GM12878 (cell line): ENCODE data around the gene AMHR2. TPM values are rescaled to one million over a fixed set of nuclear protein-coding genes. Genes with fewer than 3 reads are reported as not detected.

Source experiments
- ATAC-seq: fragments of 200-7000 bp; cut with Tn5 transposase; 3 replicates; pipeline ENCODE4 v1.9.1; 2020; ENCODE audit warnings: mild to moderate bottlenecking, moderate library complexity
- BruUV-seq: library from RNA; stranded (reverse); fragments of 400-500 nt; replicated peaks from 2 replicates; lab custom pipeline; 2021; lab: Mats Ljungman, UMichigan
- CTCF ChIA-PET: fragments of 300-600 bp; sonication (Branson Sonifier 250); formaldehyde crosslinking; extraction: SDS; loops from one replicate; lab custom pipeline; 2021; ENCODE audit warnings: inconsistent platforms; lab: Yijun Ruan, JAX
- POLR2A ChIA-PET: fragments of 350-600 bp; formaldehyde crosslinking; extraction: SDS; loops from one replicate; lab custom pipeline; 2021; ENCODE audit warnings: inconsistent platforms; lab: Charles Lee
- RAD21 ChIA-PET: fragments of 300-600 bp; sonication (Branson Sonifier 250); formaldehyde crosslinking; loops from one replicate; lab custom pipeline; 2023; ENCODE audit warnings: antibody characterized with exemption; ENCODE audit not compliant: unreplicated experiment; lab: Charles Lee
- SMC1A ChIA-PET: fragments of 300-600 bp; sonication (Branson Sonifier 250); formaldehyde crosslinking; loops from one replicate; lab custom pipeline; 2023; ENCODE audit not compliant: unreplicated experiment, uncharacterized antibody; lab: Charles Lee
- DNase-seq: peaks from one replicate; pipeline ENCODE4 v3.0.0-alpha.2; 2011; ENCODE audit warnings: low read depth, low spot score
- FAIRE-seq: peaks from 3 replicates; lab custom pipeline; 2011; peaks lifted over from hg19 to GRCh38; lab: Jason Lieb, UNC
- H2AFZ ChIP-seq: 2 replicates; pipeline ENCODE4 v1.6.0; 2011; ENCODE audit warnings: low read depth, low read length, control low read depth; ENCODE audit not compliant: control insufficient read depth
- H3K27ac ChIP-seq: 2 replicates; pipeline ENCODE4 v1.5.1; 2011; ENCODE audit warnings: control low read depth; ENCODE audit not compliant: control insufficient read depth, insufficient read depth
- H3K27me3 ChIP-seq, 2 experiments: replicated peaks in 1 of 2; 2 replicates each; pipeline versions ENCODE4 v1.6.0 to v1.6.1; 2011; ENCODE audit warnings: low read length in 1 of 2; ENCODE audit not compliant: control insufficient read depth in 2 of 2, insufficient read depth in 2 of 2
- H3K36me3 ChIP-seq, 2 experiments: 2 replicates each; pipeline ENCODE4 v1.5.1; 2011; ENCODE audit warnings: low read length in 1 of 2; ENCODE audit not compliant: control insufficient read depth in 2 of 2, insufficient read depth in 2 of 2
- H3K4me1 ChIP-seq: 2 replicates; pipeline ENCODE4 v1.6.1; 2011; ENCODE audit warnings: mild to moderate bottlenecking, low read length, moderate library complexity, mixed read lengths; ENCODE audit not compliant: control insufficient read depth, insufficient read depth
- H3K4me2 ChIP-seq: 2 replicates; pipeline ENCODE4 v1.6.0; 2011; ENCODE audit warnings: control low read depth; ENCODE audit not compliant: control insufficient read depth, insufficient read depth
- H3K4me3 ChIP-seq: fragments of 200-600 bp; sonication (generic); 2 replicates; pipeline ENCODE4 v1.5.1; 2016
- H3K79me2 ChIP-seq: 2 replicates; pipeline ENCODE4 v1.6.0; 2011; ENCODE audit warnings: low read length; ENCODE audit not compliant: control insufficient read depth, insufficient read depth
- H3K9ac ChIP-seq: 2 replicates; pipeline ENCODE4 v1.8.0; 2011; ENCODE audit warnings: low read length, control low read depth, mixed read lengths; ENCODE audit not compliant: control insufficient read depth, insufficient read depth
- H3K9me3 ChIP-seq: replicated peaks from 3 replicates; pipeline ENCODE4 v1.5.1; 2011; ENCODE audit warnings: mild to moderate bottlenecking, low read length; ENCODE audit not compliant: control insufficient read depth, insufficient read depth
- H4K20me1 ChIP-seq: 2 replicates; pipeline ENCODE4 v1.6.0; 2011; ENCODE audit not compliant: control insufficient read depth, insufficient read depth
- E2F8 ChIP-seq: fragments of 450-650 bp; IDR thresholded peaks from 2 replicates; pipeline ENCODE4 v1.6.1; 2018; ENCODE audit warnings: mild to moderate bottlenecking, low read depth, moderate library complexity; ENCODE audit not compliant: partially characterized antibody
- EP300 ChIP-seq, 2 experiments: fragments of 150-350 bp in 1 of 2; IDR thresholded peaks; 2 replicates each; pipeline ENCODE4 v1.6.1; 2011 to 2012; ENCODE audit warnings: low read depth in 2 of 2, low read length in 2 of 2, borderline replicate concordance in 1 of 2, improper control_type of control experiment in 1 of 2, inconsistent platforms in 1 of 2; ENCODE audit not compliant: control insufficient read depth in 1 of 2
- GABPA ChIP-seq: IDR thresholded peaks from 2 replicates; pipeline ENCODE4 v1.6.1; 2014; ENCODE audit warnings: antibody characterized with exemption, low read depth, mild to moderate bottlenecking, inconsistent platforms
- IRF4 ChIP-seq: IDR thresholded peaks from 2 replicates; pipeline ENCODE4 v1.6.1; 2011; ENCODE audit warnings: low read depth, low read length
- LARP7 ChIP-seq: fragments of 450-650 bp; IDR thresholded peaks from 2 replicates; pipeline ENCODE4 v1.6.1; 2017; ENCODE audit warnings: mild to moderate bottlenecking
- MLLT1 ChIP-seq: fragments of 450-650 bp; IDR thresholded peaks from 2 replicates; pipeline ENCODE4 v1.6.1; 2016; ENCODE audit warnings: mild to moderate bottlenecking
- MTA3 ChIP-seq: IDR thresholded peaks from 2 replicates; pipeline ENCODE4 v1.6.1; 2012; ENCODE audit warnings: low read length, inconsistent platforms, borderline replicate concordance
- POU2F2 ChIP-seq: IDR thresholded peaks from 3 replicates; pipeline ENCODE4 v1.6.1; 2011; ENCODE audit warnings: low read depth, mild to moderate bottlenecking, low read length, borderline replicate concordance
- RB1 ChIP-seq: fragments of 450-650 bp; formaldehyde crosslinking; IDR thresholded peaks from 2 replicates; pipeline ENCODE4 v1.6.1; 2017; ENCODE audit warnings: mild to moderate bottlenecking, borderline replicate concordance
- RELA ChIP-seq: fragments of 450-650 bp; IDR thresholded peaks from 2 replicates; pipeline ENCODE4 v1.8.0; 2014; ENCODE audit warnings: borderline replicate concordance; ENCODE audit not compliant: partially characterized antibody
- SP1 ChIP-seq: IDR thresholded peaks from one replicate; pipeline ENCODE4 v1.6.1; 2011; ENCODE audit warnings: low read depth, low read length
- TCF12 ChIP-seq: IDR thresholded peaks from 2 replicates; pipeline ENCODE4 v1.6.1; 2011; ENCODE audit warnings: low read depth, mild to moderate bottlenecking, low read length
- ZNF622 ChIP-seq: fragments of 450-650 bp; IDR thresholded peaks from 2 replicates; pipeline ENCODE4 v1.6.1; 2017; ENCODE audit warnings: mild to moderate bottlenecking, inconsistent platforms
- WGBS: methylation state at CpG from one replicate; pipeline ENCODE4 v1.1.6; 2016; ENCODE audit warnings: low lambda C conversion rate; ENCODE audit not compliant: insufficient replicate concordance, insufficient coverage; ENCODE audit errors: missing lambda C conversion rate; 5-methylcytosine and 5-hydroxymethylcytosine counted together
- in situ Hi-C: fragments of 300-500 bp; cut with MboI; formaldehyde crosslinking; loops from 9 replicates; pipeline ENCODE4 v1.14.3; 2018; ENCODE audit warnings: mixed read lengths
- intact Hi-C: fragments of 100-400 bp; cut with micrococcal nuclease; formaldehyde crosslinking; loops from one replicate; pipeline ENCODE4 v1.14.2; 2022; ENCODE audit not compliant: unreplicated experiment
- polyA plus RNA-seq, 11 experiments: library from polyadenylated mRNA; depleted of rRNA in 4 of 11; unstranded in 6 of 11; stranded (reverse) in 5 of 11; fragments of >200 nt; fragmentation: Nextera tagmentation in 4 of 11; fragmentation: Illumina TruSeq in 1 of 11; extraction: Ambion mirVana in 4 of 11; extraction: Trizol in 1 of 11; gene quantifications; 1 replicate in 1 of 11; 2 replicates in 10 of 11; pipeline versions ENCODE4 v1.2.1 to v1.2.3, GENCODE V29; 2011 to 2016; ENCODE audit warnings: inconsistent platforms in 2 of 11, missing spikeins in 2 of 11, low read depth in 1 of 11
- total RNA-seq, 4 experiments: library from RNA; depleted of rRNA in 3 of 4; stranded (reverse); fragments of >200 nt in 3 of 4; fragmentation: Illumina TruSeq in 1 of 4; extraction: Trizol in 1 of 4; gene quantifications; 2 replicates each; pipeline versions ENCODE4 v1.2.1 to v1.2.3, GENCODE V29; 2013 to 2021
- TF ChIP-seq, protein P1 (sequence below): fragments of 450-650 bp; IDR thresholded peaks from 2 replicates; pipeline ENCODE4 v1.6.1; 2016; ENCODE audit warnings: mild to moderate bottlenecking, moderate library complexity, borderline replicate concordance

AMHR2 gene
- total and polyA plus RNA-seq, 10 of the 15 experiments (the other 5 are each of a cell fraction or from before 2014, with no cell fraction given) = 0.06 TPM; not detected in 9

DNA sequence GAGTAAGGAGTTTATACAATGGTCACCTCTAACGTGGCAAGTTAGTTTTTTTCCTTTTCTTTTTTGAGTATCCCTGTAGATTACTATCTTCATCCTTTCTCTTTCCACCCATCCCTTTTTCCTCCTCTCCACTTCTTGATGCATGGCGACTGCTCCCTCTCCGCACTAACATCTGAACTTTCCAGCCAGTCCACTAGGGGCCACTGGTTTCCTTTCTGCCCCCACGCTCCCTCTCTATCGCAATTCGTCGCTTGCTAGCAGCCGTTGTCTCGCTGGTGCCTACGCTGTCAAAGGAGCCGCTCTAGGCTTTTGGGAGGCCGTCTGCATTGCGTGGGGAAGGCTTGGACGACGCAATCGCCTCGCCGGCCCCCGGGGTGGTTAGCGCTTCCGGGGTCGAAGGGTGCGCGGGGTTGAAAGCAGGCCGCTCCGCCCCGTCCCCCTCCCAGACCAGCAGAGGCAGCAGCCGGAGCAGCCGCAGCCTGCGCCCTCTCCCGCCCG is 28.1 kb downstream of the AMHR2 start, which contains the start of gene PCBP2:
Gene PCBP2 (plus strand): TSS at position 442 of the 498 bp plus-strand sequence. CDS start 2,699 bp downstream, outside the sequence.
- FAIRE-seq = peak; percentile 96
- intact Hi-C loops (loop anchor here (2.0 to 5.0 kb wide), 2 partner anchors 51 to 71 kb away; partner anchors contain the start of genes SP1 and TARBP2), in situ Hi-C loops (no loop called here)
- WGBS = under 1% methylated on average over 30 of the region's 32 CpGs
- ChIA-PET POLR2A (interaction anchor here (1.4 kb wide), 1 partner anchor 73 kb away, joined by 10 read pairs; the partner anchor contains the start of gene SP1), RAD21 (interaction anchor here (1.0 kb wide), 1 partner anchor 49 kb away, joined by 4 read pairs; the partner anchor contains the start of gene TARBP2), SMC1A (interaction anchor here (1.8 kb wide), 1 partner anchor 19 kb away, joined by 5 read pairs; no protein-coding TSS in a partner anchor), CTCF (interaction anchor here (0.6 to 2.2 kb wide), 7 partner anchors 14 to 131 kb away, joined by 3 to 7 read pairs (median 4); partner anchors contain the start of genes MAP3K12 and TARBP2)
- Histone ChIP-seq H3K4me3 (peak within 1 kb of the TSS; percentile 97), H3K79me2 (peaks cover 43% of the 10 kb centered on the region), H3K9ac (peak within 1 kb of the TSS; percentile 96), H4K20me1 (peaks cover 9% of the 10 kb centered on the region), H3K4me1 (peaks cover 5% of the 10 kb centered on the region), H2AFZ (peak within 1 kb of the TSS; percentile 86), H3K27me3 (no peaks in the 10 kb centered on the region), H3K4me2 (peak within 1 kb of the TSS; percentile 83), H3K36me3 (peaks cover 4 to 25% of the 10 kb centered on the region in 2 experiments), H3K27ac (peak within 1 kb of the TSS; percentile 92), H3K9me3 (no peaks in the 10 kb centered on the region)
- ATAC-seq = peak; percentile 97
- BruUV-seq = no TSS peak
- peak; percentile 96 for DNase-seq
- TF ChIP-seq RELA (peak; percentile 78), E2F8 (peak; percentile 86), SP1 (peak; percentile 33), GABPA (peak; percentile 91), LARP7 (no peak), TCF12 (peak; percentile 41; the same call in 1 of the 2 replicates), ZNF622 (no peak), MTA3 (no peak), MLLT1 (peak; percentile 78), EP300 (IDR thresholded peaks at IDR 0.05; ENCODE audit: borderline replicate concordance in 1 of 2, control insufficient read depth in 1 of 2, low read depth in 2 of 2, low read length in 2 of 2) (peak in 1 of 2 experiments; percentile 21; a peak in 1 of 4 replicates), RB1 (peak; percentile 85; the same call in 1 of the 2 replicates), POU2F2 (peak; percentile 73; the same call in 1 of the 3 replicates), IRF4 (peak; percentile 52; the same call in 1 of the 2 replicates)
- TF ChIP-seq, protein P1, sequence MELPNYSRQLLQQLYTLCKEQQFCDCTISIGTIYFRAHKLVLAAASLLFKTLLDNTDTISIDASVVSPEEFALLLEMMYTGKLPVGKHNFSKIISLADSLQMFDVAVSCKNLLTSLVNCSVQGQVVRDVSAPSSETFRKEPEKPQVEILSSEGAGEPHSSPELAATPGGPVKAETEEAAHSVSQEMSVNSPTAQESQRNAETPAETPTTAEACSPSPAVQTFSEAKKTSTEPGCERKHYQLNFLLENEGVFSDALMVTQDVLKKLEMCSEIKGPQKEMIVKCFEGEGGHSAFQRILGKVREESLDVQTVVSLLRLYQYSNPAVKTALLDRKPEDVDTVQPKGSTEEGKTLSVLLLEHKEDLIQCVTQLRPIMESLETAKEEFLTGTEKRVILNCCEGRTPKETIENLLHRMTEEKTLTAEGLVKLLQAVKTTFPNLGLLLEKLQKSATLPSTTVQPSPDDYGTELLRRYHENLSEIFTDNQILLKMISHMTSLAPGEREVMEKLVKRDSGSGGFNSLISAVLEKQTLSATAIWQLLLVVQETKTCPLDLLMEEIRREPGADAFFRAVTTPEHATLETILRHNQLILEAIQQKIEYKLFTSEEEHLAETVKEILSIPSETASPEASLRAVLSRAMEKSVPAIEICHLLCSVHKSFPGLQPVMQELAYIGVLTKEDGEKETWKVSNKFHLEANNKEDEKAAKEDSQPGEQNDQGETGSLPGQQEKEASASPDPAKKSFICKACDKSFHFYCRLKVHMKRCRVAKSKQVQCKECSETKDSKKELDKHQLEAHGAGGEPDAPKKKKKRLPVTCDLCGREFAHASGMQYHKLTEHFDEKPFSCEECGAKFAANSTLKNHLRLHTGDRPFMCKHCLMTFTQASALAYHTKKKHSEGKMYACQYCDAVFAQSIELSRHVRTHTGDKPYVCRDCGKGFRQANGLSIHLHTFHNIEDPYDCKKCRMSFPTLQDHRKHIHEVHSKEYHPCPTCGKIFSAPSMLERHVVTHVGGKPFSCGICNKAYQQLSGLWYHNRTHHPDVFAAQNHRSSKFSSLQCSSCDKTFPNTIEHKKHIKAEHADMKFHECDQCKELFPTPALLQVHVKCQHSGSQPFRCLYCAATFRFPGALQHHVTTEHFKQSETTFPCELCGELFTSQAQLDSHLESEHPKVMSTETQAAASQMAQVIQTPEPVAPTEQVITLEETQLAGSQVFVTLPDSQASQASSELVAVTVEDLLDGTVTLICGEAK = peak; percentile 93
